Activated T-helper 9 cell treated with anti-CD3 and anti-CD28 coated beads, Interleukin-2, amount 50 U/mL, for 16 hours (primary cell): ENCODE data around the gene TMEM192.
"Not testable (repeated sequence)": the region's sequence is repeated elsewhere in the genome, so short reads cannot be mapped to it uniquely, and the experiment has no call there.

Source experiments
- DNase-seq: peaks from one replicate; pipeline ENCODE4 v3.0.0-alpha.2; 2020; ENCODE audit warnings: low read depth

Gene TMEM192

DNA sequence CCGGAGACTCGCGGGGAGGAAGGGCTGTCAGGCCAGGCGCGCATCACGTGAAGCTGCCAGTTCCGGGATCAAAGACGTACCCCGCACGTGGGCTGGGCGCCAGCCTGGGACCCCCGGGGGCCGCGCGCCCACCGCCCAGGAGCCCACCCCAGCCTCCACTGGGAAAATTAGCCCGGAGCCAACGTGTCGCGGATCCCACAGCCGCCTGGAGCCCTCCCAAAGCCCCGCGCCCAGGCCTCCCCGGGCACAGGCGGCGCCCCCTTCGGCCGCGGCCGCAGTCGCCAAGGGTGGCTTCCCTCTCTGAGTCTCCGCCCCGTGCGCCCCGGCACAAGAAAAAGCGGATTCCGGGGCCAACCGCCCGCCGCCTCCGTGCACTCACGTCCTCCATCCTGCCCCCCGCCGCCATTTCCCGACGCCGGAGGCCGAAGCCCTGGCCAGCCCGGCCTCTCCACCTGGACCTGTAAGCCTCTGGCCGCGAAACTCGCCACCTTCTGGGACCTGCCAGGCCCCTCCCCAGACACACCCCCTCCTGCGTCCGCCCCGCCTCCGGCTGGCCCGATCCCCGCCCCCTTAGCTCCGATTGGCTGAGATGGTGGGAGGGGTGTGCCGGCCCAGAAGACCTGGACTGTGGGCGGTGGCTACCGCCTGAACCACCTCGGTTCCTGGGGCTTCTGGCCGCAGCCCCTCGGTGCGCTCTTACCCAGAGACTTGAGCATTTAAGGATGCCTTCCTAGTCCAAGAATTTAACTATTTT is at the start of gene TMEM192:
Gene TMEM192 (minus strand): TSS at position 493 of the 754 bp plus-strand sequence. CDS start 87 bp downstream, at position 406.
- DNase-seq: peak; percentile 84

DNA sequence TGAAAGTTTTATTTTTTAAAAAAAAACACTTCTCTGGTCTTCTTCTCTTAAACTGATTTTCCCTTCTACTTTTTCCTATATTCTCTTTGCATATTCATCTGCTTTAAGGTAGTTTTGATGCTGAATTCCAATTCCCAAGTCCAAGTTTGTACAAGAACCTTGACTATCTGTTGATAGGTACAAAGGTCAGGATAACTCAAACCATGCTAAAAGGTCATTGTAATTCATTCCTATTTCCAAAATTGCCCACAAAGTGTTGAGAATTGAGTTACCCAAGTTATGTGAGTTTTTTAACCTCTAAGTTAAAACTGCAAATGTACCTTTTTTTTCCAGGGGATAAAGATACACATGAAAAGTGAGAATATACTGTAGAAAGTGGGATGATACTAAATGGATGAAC is 46.1 kb upstream of the TMEM192 start:
- no peak for DNase-seq

DNA sequence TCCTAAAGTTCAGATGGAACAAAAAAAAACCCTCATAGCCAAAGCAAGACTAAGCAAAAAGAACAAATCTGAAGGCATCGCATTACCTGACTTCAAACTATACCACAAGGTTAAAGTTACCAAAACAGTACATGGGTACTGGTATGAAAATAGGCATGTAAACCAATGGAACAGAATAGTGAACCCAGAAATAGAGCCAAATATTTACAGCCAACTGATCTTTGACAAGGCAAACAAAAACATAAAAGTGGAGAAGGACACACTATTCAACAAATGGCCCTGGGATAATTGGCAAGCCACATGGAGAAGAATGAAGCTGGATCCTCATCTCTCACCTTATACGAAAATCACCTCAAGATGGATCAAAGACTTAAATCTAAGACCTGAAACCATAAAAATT is 44.2 kb upstream of the TMEM192 start:
- no peak for DNase-seq

DNA sequence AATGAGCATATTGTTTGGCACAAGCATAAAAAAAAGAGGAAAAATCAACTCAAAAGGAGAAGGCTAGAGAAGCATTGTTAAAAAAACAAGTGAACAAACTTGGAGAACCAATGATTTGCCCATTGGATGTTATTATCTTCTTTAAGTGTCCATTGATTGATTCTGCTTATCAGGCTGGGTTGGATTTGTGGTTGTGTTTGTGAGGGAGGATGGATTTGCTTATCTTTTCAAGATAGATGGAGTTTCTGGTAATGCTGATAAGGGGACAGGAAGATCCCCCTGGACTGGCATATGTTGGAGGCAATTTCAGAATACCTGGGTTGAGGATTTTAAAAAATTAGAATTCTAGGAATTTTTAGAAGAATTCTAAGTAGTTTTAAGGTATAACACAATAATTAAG is 41.8 kb upstream of the TMEM192 start:
- DNase-seq: no peak

DNA sequence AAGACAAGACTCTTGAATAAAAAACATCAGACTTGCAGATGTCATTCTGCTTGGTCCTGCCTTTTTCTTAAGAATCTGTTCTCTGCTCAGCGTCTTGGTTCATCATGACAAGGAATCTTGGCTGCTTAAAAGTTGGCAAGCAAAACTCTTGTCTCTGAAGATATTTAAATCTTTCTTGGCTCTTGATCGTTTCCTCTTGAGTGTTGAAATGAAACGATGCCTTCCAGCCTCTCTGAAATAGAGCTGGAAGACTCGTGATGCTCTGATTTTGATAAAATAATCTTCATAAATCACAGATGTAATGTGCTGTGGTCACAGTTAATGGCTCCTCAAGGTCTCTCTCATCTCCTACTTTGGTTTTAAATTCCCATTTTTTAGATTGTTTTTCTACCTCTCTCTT is 39.9 kb upstream of the TMEM192 start:
- DNase-seq: no peak

DNA sequence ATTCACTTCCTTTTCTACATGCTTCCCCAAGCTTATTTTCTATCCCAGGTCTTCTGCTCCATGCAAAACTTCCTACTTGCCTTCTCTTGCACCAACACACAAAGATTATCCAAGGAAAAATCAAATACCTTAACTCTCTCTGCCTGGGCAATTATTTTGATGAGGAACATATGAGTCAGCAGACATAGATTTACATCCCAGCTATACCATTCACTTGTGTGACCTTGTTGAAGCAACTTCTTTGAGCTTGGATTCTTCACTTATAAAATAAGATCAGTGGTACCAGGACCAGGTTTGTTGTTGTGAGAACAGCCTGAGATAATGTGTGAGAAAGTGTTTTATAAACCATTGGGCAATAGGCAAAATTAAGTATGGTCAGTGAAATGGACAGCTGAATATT is 39.1 kb upstream of the TMEM192 start:
- no peak for DNase-seq

DNA sequence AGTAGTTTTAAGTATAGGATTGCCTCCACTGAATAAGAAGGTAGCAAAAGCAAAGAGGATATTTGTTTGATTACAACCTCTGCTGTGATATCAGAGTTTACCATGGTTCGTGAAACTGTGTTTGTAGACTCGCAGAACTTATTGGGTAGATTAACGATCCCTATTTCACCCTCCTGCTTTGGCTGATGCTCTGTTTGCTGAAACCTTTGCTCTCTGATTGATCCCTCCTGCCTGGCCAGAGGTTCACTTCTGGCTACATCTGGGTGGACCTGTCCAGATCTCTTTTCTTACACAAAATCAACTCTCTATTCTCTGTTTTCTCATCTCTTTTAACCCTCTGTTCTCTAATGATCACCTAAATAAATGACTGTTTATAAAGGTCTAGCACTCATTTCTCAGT is 37.9 kb upstream of the TMEM192 start:
- DNase-seq: no peak

DNA sequence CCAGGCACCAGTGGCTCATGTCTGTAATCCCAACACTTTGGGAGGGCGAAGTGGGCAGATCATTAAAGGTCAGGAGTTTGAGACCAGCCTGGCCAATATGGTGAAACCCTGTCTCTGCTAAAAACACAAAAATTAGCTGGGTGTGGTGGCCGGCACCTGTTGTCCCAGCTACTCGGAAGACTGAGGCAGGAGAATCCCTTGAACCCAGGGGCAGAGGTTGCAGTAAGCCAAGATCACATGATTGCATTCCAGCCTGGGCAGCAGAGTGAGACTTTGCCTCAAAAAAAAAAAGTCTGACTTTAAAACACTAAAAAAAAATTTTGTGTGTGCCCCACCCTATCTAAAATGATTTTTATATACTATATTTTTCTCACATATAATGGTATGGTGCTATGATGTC is 26.2 kb upstream of the TMEM192 start:
- DNase-seq: no peak

DNA sequence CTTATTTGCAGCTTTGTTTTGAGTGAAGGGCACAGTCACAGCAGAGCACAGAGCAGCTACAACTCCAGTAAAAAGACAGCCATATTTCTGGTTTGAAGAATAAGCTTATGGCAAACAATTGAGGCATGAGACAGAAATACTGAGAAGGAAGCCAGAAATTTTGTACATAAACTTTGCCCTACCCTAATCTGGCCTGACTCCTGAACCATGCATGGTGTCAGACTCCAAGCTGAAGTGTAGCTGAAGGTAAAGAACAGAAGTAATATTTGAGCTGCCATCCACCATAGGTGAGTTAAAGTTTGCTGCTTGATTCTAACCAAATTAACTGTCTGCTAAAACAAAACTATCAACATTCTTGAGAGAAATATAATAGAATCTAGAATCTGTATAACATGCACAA is 24.5 kb upstream of the TMEM192 start:
- DNase-seq: no peak

DNA sequence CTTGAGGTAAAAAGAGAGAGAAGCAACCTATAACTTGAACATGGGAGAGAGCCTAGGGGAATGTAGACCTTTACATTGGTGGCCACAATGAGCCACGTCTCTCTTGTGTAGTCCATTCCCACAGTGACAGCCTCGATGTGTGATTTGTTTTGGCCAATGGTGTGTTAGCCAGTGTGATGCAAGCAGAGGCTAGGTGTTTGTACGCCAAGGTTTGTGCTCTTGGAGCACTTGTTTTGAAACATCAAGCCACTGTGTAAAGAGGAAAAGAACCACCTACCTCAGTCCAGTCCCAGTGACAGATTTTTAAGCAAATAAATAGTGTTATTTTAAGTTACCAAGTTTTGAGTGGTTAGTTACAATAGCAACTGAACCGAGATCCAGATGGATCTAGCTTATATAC is 23.9 kb upstream of the TMEM192 start:
- no peak for DNase-seq

DNA sequence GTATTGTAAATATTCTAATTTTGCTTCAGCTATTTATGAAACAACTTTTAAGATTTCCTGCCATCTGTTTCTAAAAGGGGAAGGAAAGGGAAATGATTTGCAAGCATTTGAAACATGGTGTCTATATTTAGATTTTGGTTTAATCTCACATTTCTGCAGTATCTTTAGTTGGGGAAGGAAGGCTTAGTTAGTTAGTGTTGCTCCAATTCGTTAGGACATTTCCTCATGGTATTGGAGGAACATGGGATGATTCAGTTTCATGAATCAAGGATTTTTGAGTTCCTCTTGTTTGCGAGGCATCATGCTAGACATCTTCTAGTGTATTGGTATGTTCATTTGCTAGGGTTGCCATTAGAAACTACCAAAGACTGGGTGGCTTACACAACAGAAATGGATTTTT is 20.5 kb upstream of the TMEM192 start:
- no peak for DNase-seq

DNA sequence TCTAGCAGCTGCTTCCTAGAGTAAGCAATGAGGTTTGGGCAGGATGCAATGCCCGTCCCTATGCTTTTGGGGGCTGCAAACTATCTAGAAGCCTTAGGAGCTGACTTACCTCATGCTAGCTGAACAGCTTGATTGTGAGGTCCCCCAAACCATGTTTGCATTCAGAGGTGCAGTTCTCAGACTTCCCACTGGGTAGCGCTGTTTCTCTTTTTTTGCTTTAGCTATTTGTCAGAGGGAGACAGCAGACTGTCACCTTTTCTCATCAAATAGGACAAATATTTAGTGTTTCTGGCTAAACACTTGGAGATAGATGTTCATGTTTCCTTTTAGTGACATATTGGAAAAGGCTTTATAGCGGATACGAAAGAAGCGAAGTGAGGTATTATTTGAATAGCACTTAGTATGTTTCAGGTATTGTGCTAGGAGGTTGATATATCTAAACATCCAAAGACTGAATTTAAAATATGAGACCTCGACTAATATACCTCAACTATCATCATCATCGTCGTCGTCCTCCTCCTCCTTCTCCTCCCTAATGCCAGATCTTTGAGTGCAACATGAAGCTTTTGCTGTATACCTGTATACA is 18.7 kb upstream of the TMEM192 start:
- peak; percentile 42 for DNase-seq

DNA sequence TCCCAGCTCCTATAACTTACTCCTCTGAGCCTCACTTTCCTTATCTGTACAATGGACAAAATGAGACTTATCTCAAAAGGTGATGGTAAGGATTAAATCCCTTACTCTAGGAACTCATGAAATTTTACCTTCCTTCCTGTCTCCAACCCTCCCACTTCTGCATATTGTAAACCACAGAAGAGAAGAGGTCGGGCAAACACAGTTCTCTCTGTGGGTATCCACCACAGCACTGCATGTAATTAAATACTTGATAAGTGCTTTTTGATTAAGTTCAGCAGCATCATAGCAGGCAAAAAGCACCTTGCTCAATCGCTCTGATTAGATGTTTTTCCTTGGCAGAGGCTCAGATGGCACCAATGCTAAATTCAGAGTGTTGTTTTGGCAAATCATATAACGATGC is 17.3 kb upstream of the TMEM192 start:
- DNase-seq: no peak

DNA sequence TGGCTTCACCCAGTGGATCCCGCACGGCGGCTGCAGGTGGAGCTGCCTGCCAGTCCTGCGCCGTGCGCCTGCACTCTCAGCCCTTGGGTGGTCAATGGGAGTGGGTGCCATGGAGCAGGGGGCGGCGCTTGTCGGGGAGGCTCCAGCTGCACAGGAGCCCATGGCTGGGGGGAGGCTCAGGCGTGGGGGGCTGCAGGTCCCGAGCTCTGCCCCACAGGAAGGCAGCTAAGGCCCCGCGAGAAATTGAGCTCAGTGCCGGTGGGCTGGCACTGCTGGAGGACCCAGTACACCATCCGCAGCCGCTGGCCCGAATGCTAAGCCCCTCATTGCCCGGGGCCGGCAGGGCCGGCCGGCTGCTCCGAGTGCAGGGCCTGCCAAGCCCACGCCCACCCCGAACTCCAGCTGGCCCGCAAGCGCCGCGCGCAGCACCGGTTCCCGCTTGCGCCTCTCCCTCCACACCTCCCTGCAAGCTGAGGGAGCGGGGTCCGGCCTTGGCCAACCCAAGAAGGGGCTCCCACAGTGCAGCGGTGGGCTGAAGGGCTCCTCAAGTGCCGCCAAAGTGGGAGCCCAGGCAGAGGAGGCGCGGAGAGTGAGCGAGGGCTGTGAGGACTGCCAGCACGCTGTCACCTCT is 13.3 kb upstream of the TMEM192 start:
- not testable (repeated sequence) for DNase-seq

DNA sequence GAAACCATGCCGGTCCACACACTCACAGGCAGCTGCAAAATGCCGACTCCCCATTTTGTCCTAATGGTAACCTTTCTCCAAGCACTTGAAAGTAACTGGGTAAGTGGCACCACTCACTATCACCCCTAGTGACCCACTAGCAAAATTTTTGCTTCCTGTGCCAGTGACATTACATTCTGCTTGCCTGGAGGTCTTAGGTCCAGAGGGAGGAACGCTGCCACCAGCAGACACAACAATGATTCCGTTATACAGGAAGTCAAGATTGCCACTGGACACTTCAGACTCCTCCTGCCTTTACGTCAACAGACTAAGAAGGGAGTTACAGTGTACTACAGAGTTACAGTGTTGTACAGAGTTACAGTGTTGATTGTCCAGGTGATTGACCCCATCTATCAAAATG is 11.8 kb upstream of the TMEM192 start:
- no peak for DNase-seq

DNA sequence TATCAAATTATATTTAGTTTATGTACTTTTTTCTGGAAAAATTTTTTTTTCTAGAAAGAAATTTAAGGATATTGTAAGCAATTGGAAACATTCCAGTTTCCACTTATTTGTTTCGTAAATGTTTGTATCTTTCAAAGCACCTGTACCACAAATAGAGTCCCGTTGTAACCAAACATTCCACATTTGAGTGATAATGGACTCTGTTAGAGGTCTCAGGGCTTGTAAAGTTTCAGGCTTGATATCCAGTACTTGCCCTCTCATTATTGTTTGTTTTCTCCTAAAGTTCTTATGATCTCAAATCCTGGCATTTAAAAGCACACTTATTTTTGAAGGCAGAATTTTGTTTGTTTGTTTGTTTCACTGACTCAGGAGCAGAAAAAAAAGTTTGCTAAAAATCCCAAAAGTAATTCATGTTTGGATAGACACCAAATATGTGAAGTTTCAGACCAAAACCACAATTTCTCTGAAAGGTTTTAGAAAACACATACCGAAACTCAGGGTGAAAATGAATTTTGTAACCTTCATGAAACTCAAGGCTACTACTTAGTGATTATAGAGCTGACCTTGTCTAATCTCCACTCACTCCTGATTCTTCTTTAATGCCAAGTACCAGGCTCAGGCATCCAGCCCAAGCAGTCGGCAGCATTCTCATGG is 5.7 kb upstream of the TMEM192 start:
- DNase-seq: no peak

DNA sequence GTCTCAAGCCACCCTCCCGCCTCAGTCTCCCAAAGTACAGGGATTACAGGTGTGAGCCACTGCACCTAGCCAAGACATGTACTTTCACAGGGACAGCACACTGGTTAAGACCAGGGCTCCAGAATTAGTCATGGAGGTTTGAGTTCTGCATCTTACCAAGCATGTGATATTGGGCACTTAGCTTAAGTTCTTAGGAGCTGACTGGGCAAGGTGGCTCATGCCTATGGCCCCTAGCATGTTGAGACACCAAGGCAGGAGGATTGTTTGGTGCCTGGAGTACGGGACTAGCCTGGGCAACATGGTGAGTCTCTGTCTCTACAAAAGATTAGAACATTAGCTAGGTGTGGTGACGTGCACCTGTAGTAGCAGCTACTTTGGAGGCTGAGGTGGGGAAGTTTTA is 2.6 kb upstream of the TMEM192 start:
- DNase-seq: no peak

DNA sequence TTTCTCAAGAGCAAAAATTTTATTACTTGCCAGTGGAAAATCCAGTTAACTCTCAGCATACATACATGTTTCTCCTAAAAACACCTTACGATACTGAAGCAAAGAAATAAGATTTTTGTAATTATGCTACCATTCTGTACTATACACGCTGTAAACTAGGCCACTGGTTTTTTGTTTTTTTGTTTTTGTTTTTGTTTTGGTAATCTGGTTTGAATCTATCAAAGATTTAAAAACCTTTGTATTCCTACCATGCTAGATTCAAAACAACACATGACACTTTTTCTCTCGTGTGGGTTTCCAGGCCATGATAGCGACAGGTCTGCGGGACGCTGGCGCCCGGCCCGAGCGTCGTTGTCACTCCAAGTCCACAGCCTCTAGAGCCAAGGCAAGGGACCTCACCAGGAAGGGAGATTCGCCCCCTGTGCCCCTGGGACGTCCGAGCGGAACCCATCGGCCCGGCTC is 723 bp downstream of the TMEM192 start:
- DNase-seq: no peak

DNA sequence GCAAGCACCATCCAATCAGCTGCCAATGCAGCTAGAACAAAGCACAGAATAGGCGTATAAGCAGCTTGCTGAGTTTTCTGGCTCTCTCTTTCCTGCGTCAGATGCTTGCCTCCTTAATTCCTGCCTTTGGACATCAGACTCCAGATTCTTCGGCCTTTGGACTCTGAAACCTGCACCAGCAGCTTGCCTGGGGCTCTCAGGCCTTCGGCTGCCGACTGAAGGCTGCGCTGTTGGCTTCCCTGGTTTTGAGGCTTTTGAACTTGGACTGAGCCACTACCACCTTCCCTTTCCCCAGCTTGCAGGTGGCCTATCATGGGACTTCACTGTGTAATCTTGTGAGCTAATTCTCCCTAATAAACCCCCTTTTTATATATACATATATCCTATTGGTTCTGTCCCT is 6.1 kb downstream of the TMEM192 start:
- DNase-seq: no peak

DNA sequence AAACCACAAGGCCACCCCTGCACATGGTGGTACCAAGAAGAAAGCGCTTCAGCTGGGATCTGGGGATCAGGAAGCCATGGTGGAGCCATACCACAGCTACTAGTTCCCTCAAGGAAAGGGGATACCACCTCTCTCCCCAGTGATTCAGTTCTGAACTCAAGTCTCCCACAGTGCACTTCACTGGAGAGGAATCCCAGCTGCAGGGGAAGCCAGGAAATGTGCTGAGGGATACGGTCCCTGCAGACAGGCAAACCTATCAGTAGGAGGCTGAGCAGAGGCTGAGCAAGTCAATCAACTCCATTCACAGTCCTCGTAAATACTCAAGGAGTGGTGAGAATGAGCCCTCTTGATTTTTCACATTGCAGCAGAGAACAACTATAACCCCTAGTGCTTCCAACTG is 11.0 kb downstream of the TMEM192 start:
- DNase-seq: no peak

DNA sequence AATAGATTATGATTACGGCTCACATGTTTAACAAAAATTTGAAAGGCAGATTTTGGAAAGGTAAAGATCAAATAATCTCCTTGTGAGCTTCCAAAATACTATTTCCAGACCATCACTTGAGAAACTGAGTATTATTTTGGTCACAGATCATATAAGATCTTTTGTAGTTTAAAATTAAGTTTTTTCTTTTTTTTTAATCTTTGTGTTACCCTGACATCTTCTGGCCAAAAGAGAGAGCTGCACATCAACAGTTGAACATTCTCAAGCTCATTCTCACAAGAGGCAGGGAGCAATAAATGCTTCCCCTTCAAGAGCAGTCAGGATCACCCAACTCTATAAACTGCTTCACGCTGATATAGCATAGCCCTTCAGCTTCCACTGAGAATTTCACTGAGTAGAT is 15.9 kb downstream of the TMEM192 start:
- no peak for DNase-seq

DNA sequence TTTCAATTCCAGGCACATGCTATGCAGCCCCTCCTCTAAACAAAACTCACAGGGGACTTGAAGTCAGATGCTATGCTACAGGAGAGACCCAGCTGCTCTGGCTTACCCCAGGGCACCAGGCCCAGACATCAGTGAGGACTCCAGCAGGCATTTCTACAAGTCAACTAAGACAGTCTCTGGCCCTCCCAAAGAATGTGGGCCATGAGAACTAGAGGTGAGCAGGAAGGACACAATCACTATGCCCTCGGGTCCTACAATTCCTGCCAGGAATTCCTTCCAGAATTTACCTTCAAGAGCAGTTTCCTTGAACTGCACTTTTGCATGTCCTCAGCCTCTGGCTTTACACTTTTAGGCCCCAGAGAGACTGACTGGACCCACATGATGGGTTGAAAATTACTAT is 17.4 kb downstream of the TMEM192 start:
- DNase-seq: no peak

DNA sequence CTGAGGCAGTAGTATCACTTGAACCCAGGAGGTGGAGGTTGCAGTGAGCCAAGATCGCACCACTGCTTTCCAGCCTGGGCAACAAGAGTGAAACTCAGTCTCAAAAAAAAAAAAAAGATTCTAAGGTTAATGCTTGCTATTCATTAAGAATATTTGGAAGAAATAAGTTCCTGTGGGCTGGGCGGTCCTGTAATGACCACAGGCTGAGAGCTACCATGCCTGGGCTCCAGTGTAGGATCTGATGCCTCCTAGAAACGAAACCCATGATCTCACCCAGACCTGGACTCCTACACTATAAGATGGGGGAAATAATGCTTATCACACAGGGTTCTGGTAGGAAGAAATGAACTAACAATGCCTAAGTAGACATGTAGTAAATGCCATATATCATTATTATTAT is 17.8 kb downstream of the TMEM192 start:
- DNase-seq: no peak
